SW 1271 (cell line): ENCODE data around the gene CXXC1.
"Not testable (repeated sequence)": the region's sequence is repeated elsewhere in the genome, so short reads cannot be mapped to it uniquely, and the experiment has no call there.

ENCODE experiments used
- DNase-seq, 2 experiments: peaks; one replicate each; lab custom pipeline; 2025; lab: John Stamatoyannopoulos, UW

The CXXC1 gene

DNA sequence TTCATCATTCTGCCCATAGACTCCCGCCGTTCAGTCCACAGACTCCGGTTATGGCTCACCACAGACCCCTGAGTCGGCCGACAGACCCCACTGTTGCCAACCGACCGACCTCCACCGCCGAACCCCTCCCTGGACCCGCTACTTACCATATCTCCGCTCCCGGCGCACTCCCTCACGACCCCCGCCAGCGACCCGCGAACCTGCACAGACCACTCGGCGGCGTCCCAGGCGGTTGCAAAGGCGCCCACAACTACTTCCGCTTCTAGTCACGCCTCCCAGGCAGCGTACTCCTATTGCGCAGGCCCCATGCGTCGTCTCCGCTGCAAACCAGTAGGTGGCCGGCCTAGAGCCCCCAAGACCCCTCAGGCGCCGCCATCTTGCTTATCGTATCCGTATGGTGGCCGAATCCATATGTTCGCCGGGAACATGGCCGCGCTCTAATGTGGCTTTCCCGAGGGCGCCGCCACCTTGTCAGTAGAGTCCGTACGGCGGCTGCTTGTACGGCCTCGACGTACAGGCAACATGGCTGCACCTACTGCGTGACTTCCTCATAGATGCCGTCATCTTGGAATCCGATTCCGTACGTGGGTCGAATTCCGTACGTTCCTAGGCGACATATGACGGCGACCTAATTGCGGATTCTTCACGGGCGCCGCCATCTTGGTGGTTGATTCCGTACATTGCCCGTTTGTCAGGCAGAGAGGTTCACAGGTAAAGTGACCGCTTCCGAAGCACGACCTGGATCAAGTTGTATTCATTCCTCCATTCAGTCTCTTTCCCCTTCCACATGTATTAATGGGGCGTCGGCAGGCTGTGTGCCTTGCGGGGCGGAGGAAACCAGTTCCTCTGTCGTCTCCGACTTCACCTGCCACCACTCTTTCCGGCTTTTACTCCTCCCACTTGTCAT, at the start of gene CXXC1:
Gene CXXC1 (minus strand): TSS at position 252 of the 907 bp plus-strand sequence. CDS start 103 bp downstream, at position 149.
- DNase-seq = peak; percentile 94 to 95

DNA sequence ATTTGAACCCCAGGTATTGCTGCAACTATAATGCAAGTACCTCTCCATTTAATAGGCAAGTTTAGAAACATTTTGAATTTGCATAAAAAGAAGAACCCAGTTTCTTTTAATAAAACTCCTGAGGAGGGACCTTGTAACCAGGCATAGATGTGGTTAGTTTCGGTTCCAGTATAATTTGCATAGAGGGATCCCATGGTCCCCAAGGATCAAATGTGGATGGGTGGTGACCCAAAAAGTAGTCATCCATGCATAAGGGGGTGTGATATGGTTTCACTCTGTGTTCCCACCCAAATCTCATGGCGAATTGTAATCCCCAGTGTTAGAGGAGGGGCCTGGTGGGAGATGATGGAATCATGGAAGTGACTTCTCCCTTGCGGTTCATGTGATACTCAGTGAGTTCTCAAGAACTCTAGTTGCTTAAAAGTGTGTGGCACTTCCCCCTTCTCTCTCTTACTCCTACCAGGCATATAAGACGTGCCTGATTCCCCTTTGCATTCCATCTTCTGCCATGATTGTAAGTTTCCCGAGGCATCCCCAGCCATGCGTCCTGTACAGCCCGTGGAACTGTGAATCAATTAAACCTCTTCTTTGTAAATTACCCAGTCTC, 47.2 kb upstream of the CXXC1 start:
- no peak for DNase-seq

DNA sequence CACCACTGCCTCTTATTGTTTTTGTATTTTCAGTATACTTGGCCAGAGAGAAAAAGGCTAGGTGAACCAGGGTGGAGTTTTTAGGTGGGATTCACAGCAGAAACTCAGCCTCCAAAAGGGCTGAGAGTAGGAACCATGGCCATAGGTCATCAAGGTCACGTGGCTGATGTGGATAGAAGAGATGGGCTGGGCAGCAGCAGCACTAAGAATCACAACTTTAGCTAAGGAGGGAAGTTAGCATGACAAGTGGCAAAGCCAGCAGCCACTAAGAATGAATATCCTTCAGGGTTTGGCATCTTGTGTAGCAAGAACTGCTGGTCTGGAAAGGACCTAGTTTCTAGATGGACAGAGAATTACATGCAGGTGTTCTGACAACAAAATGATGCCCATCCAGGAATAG, 44.2 kb upstream of the CXXC1 start:
- DNase-seq = no peak

DNA sequence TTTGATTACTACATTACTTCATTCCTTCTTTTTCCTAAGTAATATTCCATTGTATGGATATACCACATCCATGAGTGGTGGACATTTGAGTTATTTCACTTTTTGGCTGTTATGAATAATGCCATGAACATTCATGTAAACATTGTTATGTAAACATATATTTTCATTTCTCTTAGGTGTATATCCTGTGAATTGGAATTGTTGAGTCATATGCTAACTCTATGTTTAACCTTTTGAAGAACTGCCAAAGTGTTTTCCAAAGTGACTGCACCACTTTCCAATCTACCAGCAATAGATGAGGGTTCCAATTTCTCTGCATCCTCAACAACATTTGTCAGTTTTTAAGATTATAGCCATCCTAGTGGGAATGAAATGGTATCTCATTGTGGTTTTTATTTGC, 42.7 kb upstream of the CXXC1 start:
- no peak for DNase-seq

DNA sequence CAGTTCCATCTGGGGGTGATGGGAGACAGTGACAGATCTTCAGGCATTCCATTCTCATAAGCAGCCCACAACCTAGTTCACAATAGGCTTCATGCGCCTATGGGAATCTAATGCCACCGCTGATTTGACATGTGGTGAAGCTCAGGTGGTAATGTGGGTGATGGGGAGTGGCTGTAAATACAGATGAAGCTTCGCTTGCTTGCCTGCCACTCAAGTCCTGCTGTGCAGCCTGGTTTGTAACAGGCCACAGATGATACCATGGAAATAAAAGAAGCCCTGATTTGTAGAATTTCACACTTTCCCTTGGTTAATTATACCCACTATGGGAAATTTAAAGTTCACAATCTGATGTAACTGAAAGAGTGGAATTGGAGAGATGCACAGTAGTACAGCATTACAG, 40.5 kb upstream of the CXXC1 start:
- no peak for DNase-seq

DNA sequence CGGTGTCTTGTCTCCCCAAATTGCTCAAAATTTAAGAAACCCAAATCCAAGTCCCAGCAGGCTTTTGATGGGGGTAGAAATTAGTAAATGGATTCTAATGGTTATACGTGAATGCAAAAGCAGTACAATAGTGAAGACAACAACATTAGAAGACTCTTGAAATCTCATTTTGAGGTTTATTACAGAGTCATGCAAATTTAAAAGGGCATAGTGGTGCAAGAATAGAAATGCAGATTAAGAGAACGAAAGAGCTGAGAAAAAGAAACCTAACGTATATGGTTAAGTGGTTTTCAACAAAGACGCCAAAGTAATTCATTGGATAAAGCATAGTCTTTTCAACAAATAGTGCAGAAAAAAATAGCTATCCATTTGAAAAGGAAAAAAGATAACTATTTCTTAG, 33.2 kb upstream of the CXXC1 start:
- no peak for DNase-seq

DNA sequence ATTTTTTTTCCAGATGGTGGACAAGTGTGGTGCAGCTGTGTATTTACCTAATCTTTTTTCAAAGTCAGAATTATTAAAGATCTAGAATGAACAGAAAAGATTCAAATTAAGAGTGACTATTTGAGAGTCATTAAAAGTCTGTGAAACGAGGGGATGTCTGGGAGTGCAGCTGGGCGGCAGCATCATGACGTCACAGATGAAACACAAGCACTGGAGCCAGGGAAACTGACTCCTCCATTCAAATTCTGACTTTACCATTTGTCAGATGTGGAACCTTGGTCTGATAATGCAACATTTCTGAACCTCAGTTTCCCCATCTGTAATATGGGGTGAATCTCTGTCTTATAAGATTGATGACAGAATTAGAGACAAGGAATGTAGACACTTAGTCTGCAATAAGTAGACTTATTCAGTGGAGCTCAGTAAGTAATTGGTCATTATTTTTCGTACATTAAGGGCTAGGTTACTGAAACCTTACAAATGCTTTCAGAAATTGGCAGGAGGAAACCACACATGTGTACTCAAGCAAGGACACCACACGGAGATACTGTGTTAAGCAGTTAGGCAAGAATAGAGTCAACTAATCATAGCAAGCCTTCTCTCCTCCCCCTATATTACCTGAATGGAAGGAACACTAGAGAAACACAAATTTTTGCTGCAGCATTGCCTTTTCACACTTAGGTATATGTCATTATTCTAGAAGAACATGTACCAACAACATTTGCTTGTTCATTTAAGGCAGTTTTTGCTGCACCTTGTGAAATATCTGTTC, 27.8 kb upstream of the CXXC1 start:
- no peak for DNase-seq

DNA sequence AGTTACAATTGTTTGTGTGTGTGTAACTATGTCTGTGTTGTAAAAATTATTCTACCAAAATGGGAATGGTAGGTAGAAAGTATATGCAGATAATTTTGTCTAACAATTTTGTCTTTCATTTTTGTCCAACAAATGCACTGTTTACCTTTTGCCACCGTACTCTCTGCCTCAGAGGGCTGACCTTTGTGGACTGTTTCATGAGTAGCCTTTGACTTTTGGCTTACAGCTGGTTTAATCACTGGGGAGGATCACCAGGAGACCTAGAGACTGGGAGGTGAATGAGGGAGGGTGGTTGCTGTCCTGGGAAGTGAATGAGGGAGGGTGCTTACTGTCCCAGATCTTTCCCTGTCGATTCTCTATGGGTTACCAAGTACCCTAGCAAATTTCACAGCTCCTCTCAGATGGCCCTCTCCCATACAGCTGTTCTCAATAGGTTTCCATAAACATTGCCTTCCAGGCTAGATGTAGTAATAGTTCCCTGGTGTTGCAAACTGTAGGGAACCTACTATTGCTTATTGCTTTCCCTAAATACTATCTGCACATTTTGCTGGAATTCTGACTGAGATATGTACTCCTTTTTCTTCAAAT, 26.5 kb upstream of the CXXC1 start:
- no peak for DNase-seq

DNA sequence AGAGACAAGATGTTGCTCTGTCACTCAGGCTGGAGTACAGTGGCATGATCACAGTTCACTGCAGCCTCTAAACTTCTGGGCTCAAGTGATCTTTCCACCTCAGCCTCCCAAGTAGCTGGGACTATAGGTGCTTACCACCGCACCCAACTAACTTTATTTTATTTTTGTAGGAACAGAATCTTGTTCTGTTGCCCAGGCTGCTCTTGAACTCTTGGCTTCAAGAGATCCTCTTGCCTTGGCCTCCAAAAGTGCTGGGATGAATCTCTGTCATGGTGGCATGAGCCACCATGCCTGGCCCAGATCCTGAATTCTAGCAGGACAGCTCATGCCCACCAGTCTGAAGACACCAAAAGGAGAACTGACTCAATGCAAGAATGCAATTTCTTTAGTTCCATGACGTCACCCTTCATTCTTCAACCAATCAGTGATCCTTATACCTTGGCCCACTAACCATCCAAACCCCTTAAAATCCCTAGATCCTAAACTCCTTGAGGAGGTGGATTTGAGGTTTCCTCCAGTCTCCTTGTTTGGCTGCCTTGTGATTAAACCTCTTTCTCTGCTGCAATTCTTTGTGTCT, 25.6 kb upstream of the CXXC1 start:
- DNase-seq = no peak

DNA sequence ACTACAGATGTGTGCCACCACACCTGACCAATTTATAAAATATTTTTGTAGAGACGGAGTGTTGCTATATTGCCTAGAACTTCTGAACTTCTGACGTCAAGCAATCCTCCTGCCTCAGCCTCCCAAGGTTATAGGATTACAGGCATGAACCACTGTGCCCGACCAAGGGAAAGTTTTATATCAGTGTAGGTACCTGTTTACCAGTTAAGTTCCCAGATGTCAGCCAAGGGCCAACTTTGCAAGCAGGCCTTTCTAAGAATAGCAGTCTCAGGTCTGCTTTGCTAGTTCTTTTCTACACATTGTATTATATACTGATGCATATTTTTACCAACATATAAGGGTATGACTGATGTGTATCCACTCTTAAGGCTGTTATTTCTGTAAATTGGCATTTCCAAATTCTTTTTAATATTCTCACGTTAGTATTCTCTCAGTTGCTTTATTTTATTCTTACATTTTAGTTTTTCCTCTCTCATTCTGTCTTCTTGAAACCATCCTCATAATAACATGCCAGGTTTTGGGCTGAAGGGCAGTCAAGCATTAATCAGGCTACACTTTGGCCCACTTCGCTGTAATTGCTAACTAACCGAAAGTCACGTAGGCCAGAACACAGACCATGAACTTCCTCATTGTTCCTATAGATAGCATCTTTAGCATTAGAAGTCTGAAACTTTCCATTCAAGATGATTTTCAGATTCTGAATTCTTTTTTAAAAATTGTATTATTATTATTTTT, 25.0 kb upstream of the CXXC1 start:
- DNase-seq = no peak

DNA sequence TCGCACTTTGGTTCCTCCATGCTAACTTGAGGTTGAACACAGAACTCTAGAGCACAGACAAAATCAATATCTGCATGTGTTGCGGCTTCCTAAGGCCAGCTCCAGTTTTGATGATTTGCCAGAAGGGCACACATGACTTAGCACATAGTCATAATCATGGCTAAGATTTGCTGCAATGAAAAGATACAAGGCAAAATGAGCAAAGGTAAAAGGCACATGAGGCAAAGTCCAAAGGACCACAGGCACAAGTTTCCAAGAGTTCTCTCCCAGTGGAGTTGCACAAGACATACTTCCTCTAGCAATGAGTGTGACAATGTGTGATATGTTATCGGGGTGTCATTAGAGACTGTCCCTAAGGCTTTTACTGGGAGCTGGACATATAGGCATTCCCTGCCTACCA, 24.2 kb upstream of the CXXC1 start:
- no peak for DNase-seq

DNA sequence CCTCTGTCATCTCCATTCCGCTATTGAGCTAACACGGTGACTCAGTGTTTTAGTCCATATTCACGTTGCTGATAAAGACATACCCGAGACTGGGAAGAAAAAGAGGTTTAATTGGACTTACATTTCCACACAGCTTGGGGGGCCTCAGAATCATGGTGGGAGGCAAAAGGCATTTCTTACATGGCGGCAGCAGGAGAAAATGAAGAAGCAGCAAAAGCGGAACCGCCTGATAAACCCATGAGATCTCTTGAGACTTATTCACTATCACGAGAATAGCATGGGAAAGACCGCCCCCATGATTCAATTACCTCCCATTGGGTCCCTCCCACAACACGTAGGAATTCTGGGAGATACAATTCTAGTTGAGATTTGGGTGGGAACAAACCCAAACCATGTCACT, 22.6 kb upstream of the CXXC1 start:
- DNase-seq = no peak

DNA sequence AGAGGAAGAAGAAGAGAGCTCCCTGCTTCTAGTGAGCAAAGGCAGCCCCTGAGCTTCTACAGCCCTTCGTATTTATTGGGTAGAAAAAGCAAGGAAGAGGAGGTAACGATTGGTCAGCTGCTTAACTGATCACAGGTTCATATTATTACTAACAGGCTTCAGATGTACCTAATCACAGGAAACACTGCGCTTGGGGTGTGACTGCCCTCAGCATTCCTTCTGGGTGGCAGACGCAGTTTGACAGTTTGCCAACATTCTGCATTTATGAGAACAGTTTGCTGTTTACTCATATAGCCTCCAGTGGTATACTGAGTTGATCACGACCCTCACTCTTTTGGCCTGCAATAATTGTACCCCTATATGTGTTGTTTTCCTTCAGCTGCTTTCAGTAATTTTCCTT, 21.4 kb upstream of the CXXC1 start:
- not testable (repeated sequence) for DNase-seq

DNA sequence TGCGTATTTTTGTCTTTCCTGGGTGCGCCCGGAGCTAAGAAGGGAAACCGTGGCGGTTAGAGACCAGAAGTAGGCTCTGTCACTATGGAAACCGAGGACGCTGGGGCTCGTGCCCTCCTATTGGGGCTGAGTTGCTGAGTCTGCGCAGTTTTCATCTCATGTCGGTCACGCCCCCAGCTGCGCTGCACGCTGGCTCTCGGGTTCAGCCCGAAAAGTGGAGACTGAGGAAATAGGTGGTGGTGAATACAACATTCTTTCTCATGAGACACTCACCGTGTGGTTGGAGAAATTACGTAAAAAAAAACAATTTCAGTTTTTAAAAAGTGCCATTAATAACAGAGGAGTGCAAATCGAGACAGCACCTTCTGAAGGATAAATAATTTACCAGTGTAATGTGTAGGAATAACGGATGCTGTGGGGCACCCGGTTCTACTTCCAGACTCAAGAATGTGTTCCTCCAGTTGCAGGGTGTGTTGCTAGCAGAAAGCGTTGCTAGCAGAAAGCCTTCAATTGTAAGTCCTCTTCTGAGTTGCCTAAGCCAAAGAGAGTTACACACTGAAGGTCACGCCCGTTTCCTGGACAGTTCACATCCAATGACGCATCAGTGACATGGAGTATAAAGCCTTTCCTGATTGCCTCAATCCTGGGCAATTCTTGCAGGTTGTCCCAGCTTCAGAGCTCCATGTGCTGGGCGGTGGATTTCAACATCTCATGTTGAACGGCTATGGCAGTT, 20.4 kb upstream of the CXXC1 start:
- DNase-seq = no peak

DNA sequence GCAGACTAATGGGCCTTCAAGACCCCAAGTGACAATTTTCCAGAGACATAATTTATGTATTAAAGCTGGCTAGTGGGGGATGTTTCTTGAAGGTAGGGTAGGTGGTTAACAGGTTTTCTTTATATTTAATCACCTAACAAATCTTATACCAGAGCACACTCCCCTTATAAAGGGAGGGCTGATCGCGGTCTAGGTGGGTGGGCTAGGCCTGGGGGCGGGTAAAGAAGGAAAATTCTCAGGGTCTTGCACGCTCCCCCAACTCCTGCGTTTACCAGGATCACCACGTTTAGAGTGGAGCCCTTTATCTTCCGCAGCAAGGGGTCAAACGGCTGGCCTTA, 19.9 kb upstream of the CXXC1 start:
- no peak for DNase-seq

DNA sequence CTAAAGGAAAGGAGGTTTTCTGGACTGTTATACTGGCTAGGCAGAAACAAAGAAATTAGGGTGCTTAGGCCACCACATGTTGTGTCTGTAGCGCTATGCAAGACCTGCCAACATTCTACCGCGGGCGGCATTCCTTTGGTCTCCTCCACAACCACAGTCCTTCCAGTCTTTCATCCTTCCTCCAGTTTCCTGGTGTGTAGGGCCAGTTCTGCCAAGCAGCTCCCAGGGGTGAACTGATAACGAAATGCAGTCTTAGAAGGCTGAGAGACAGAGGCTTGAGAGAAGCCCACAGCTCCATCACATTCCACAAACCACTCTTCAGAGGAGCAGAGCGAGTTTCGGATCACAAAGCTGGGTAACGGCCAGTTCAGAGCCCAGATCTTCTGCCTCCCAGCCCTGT, 19.5 kb upstream of the CXXC1 start:
- no peak for DNase-seq

DNA sequence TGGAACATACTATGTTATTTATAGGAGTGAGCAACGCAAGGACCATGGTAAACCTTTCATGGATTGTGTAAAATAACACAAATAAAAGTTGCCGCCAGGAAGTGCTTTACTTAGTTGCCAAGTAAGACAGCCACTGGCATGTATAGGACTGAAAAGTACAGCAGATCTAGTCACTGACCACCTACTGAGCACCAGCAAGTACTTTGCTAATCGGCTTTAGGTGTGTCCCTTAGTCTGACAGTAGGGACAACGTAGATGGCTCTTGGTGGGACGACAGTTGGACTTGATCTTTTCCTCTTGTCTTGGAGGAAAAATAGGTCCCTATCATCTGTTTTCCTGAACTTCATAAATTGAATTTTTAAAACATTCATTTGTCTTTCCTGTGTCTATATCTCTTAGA, 13.6 kb upstream of the CXXC1 start:
- no peak for DNase-seq

DNA sequence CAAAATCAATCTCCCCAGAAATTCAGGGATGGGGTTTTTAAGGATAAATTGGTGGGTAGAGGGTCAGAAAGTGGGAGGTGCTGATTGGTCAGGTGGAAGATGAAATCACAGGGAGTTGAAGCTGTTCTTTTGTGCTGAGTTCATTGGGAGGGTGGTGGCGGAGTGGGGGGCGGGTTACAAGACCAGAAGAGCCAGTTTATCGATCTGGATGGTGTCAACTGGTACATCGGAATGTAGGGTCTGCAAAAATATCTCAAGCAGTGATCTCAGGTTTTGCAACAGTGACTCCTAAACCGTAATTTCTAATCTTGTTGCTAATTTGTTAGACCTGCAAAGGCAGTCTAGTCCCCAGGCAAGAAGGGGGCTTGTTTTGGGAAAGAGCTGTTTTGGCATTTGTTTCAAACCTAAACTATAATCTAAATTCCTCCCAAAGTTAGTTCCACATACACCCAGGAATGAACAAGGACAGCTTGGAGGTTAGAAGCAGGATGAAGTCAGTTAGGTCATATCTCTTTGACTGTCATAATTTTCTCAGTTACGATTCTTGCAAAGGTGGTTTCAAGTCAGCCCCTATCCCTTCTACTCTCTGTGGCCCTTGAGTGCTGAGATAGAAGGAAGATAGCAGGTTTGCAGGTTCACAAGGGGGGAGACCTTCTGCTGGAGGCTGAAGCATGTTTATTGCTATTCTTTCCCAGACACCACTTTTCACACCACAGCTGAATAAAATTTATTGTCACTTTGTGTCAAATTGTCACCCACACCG, 12.3 kb upstream of the CXXC1 start:
- no peak for DNase-seq

DNA sequence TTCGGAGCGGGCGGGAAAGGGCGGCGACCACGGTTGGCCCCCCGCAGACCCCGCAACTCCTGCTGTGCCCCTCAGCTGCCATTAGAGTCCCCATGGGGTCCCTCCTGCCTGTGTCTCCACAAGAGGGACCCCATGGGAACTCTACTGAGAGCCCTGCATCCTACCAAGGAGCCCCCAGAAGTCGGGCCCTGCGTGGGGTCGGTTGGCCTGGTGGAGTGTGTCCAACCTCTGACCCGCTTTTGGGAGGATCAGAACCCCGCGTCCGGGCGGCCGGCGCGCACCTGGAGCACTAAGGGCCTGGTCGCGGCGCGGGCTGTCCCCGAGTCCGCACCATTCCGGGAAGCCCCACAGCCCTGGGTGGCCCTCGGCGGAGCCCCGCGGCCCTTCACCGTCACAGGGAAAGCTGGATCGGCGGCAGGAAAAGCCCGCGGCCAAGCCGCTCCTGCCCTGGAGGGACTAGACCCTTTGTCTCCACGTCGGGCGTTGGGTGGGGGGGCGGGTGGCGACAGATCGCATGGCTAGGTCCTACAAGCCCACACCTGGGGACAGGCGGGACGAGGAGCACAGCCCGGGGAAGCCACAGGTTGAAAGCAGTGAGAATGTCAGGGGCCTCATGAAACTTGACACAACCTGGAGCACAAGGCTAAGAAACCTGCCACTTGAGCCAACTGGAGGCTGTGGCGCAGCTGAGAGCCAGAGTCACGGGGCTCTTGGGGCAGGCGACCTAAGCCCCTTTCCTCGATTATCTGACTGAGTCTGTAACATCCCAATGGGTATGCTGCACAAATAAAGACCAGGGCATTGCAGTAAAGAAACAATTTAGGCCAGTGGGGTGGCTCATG, 11.2 kb upstream of the CXXC1 start:
- DNase-seq = no peak
